HFF-Myc (cell line): ENCODE data around the gene PIK3C2A.

Experiments
- DNase-seq: peaks from one replicate; pipeline ENCODE4 v3.0.0-alpha.2; 2011; ENCODE audit warnings: low read depth; ENCODE audit errors: extremely low read depth
- H3K4me3 ChIP-seq: replicated peaks from 2 replicates; pipeline ENCODE4 v1.5.1; 2011; ENCODE audit warnings: low read depth, mild to moderate bottlenecking, control low read depth, low read length
- TF ChIP-seq, protein P1 (sequence below): IDR thresholded peaks from 2 replicates; pipeline ENCODE4 v1.5.1; 2012; ENCODE audit warnings: mild to moderate bottlenecking, low read depth, low read length, control low read depth; ENCODE audit errors: missing control alignments

Gene PIK3C2A

DNA sequence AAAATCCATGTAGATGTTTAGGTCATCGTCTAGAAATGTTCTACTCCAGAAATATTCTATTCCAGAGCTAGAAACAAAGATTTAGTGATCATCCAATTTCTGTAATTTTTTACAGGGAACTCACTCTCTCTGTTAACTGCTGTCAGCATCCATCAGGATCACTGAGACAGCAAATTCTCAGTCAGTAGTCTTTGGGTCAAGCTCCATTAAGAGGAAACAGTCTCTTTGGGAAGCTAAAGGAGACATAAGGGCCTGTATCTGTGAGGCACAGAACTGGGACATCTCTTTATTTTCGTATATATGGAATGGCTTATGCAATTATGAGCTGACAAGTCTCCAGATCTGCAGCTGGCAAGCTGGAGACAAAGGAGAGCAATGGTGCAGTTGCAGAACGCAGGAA lies 48.3 kb downstream of the PIK3C2A start:
- DNase-seq = no peak
- TF ChIP-seq, protein P1, sequence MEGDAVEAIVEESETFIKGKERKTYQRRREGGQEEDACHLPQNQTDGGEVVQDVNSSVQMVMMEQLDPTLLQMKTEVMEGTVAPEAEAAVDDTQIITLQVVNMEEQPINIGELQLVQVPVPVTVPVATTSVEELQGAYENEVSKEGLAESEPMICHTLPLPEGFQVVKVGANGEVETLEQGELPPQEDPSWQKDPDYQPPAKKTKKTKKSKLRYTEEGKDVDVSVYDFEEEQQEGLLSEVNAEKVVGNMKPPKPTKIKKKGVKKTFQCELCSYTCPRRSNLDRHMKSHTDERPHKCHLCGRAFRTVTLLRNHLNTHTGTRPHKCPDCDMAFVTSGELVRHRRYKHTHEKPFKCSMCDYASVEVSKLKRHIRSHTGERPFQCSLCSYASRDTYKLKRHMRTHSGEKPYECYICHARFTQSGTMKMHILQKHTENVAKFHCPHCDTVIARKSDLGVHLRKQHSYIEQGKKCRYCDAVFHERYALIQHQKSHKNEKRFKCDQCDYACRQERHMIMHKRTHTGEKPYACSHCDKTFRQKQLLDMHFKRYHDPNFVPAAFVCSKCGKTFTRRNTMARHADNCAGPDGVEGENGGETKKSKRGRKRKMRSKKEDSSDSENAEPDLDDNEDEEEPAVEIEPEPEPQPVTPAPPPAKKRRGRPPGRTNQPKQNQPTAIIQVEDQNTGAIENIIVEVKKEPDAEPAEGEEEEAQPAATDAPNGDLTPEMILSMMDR = no peak
- no peak overlapping the region for H3K4me3 ChIP-seq
